Activated CD8-positive, alpha-beta T cell treated with anti-CD3 and anti-CD28 coated beads for 36 hours (primary cell): ENCODE measurements around the gene ANKLE1. TPM values are rescaled to one million over a fixed set of nuclear protein-coding genes. Genes with fewer than 3 reads are reported as not detected.

ENCODE experiments used
- ATAC-seq: fragments of 200-7000 bp; cut with Tn5 transposase; one replicate; pipeline ENCODE4 v1.10.0; 2021; ENCODE audit warnings: mild to moderate bottlenecking, moderate library complexity
- CTCF ChIA-PET: fragments of 350-600 bp; sonication (Branson Sonifier 250); formaldehyde crosslinking; loops from one replicate; lab custom pipeline; 2021; ENCODE audit warnings: antibody characterized with exemption; lab: Charles Lee
- POLR2A ChIA-PET: fragments of 350-600 bp; sonication (Branson Sonifier 250); formaldehyde crosslinking; loops from one replicate; lab custom pipeline; 2021; ENCODE audit warnings: antibody characterized with exemption; lab: Charles Lee
- DNase-seq: peaks from one replicate; pipeline ENCODE4 v3.0.0-alpha.2; 2020
- H3K27ac Mint-ChIP-seq: one replicate; pipeline ENCODE4 v1.8.0; 2021; ENCODE audit warnings: mild to moderate bottlenecking, mixed read lengths
- H3K27me3 Mint-ChIP-seq: one replicate; pipeline ENCODE4 v1.8.0; 2021; ENCODE audit warnings: mixed read lengths
- H3K36me3 Mint-ChIP-seq: one replicate; pipeline ENCODE4 v1.8.0; 2021; ENCODE audit warnings: low read depth, mixed read lengths
- H3K4me1 Mint-ChIP-seq: one replicate; pipeline ENCODE4 v1.8.0; 2021; ENCODE audit warnings: low read depth, mixed read lengths
- H3K4me3 Mint-ChIP-seq: one replicate; pipeline ENCODE4 v1.8.0; 2021; ENCODE audit warnings: mild to moderate bottlenecking, moderate library complexity, mixed read lengths
- H3K9me3 Mint-ChIP-seq: one replicate; pipeline ENCODE4 v1.8.0; 2021; ENCODE audit warnings: mixed read lengths
- CTCF ChIP-seq: fragments of 200-600 bp; IDR thresholded peaks from one replicate; pipeline ENCODE4 v1.8.0; 2022; ENCODE audit warnings: antibody characterized with exemption, mild to moderate bottlenecking
- intact Hi-C: fragments of 100-400 bp; cut with micrococcal nuclease; formaldehyde crosslinking; loops from one replicate; pipeline ENCODE4 v1.10.0; 2022
- total RNA-seq, 2 experiments: library from RNA; stranded (reverse); gene quantifications; one replicate each; pipeline ENCODE4 v1.2.3, GENCODE V29; 2021

The ANKLE1 gene
- total RNA-seq, 2 experiments from 2014 or later: 15.9 to 18.4 TPM

GRCh38 chr19:17246681-17247425 is 34.8 kb upstream of the ANKLE1 start:
- no peaks in the 10 kb centered on the region for H3K9me3 Mint-ChIP-seq
- ATAC-seq: no peak
- peaks cover 9% of the 10 kb centered on the region for H3K4me1 Mint-ChIP-seq
- H3K27ac Mint-ChIP-seq: peak overlapping the region; percentile 47
- ChIA-PET POLR2A (interaction anchor here (1.0 kb wide), 1 partner anchor 11 kb away, joined by 4 read pairs; no protein-coding TSS in a partner anchor), CTCF (no interaction called here)
- H3K36me3 Mint-ChIP-seq: no peaks in the 10 kb centered on the region
- intact Hi-C loops: no loop called here
- no peak for TF ChIP-seq CTCF
- DNase-seq: no peak
- H3K4me3 Mint-ChIP-seq: peak overlapping the region; percentile 79
- H3K27me3 Mint-ChIP-seq: peaks cover 7% of the 10 kb centered on the region

GRCh38 chr19:17248011-17248776 is 33.5 kb upstream of the ANKLE1 start:
- peaks cover 9% of the 10 kb centered on the region for H3K4me1 Mint-ChIP-seq
- no peak for TF ChIP-seq CTCF
- intact Hi-C loops: no loop called here
- POLR2A ChIA-PET: interaction anchor here (0.9 kb wide), 1 partner anchor 43 kb away, joined by 3 read pairs; no protein-coding TSS in a partner anchor
- no peak for ATAC-seq
- CTCF ChIA-PET: interaction anchor here (2.6 kb wide), 1 partner anchor 12 kb away, joined by 17 read pairs; no protein-coding TSS in a partner anchor
- H3K36me3 Mint-ChIP-seq: no peaks in the 10 kb centered on the region
- H3K4me3 Mint-ChIP-seq: no peak overlapping the region
- H3K27ac Mint-ChIP-seq: no peak overlapping the region
- DNase-seq: no peak
- H3K27me3 Mint-ChIP-seq: peaks cover 7% of the 10 kb centered on the region
- no peaks in the 10 kb centered on the region for H3K9me3 Mint-ChIP-seq

- POLR2A ChIA-PET: no interaction called here
- H3K27ac Mint-ChIP-seq: no peak overlapping the region
- TF ChIP-seq CTCF: no peak
Measured at GRCh38 chr19:17249887-17250548, 31.7 kb upstream of the ANKLE1 start.

GRCh38 chr19:17254636-17255035 is 27.1 kb upstream of the ANKLE1 start:
- TF ChIP-seq CTCF: no peak
- Mint-ChIP-seq H3K9me3 (no peaks in the 10 kb centered on the region), H3K36me3 (no peaks in the 10 kb centered on the region), H3K27me3 (no peaks in the 10 kb centered on the region), H3K4me1 (no peaks in the 10 kb centered on the region), H3K27ac (no peak overlapping the region), H3K4me3 (no peak overlapping the region)
- ChIA-PET POLR2A (no interaction called here), CTCF (interaction anchor here (1.1 to 6.3 kb wide), 4 partner anchors 12 to 36 kb away, joined by 4 to 46 read pairs (median 8); partner anchors contain the start of genes ANKLE1 and BABAM1)
- ATAC-seq (no peak), DNase-seq (no peak)
- intact Hi-C loops: no loop called here

More at GRCh38 chr19:17249887-17250548, 31.7 kb upstream of the ANKLE1 start:
- H3K4me1 Mint-ChIP-seq: peaks cover 9% of the 10 kb centered on the region
- H3K27me3 Mint-ChIP-seq: peaks cover 7% of the 10 kb centered on the region
- DNase-seq (no peak), ATAC-seq (no peak)
- CTCF ChIA-PET: interaction anchor here (0.9 to 2.6 kb wide), 3 partner anchors 11 to 14 kb away, joined by 3 to 17 read pairs (median 7); no protein-coding TSS in a partner anchor
- no peak overlapping the region for H3K4me3 Mint-ChIP-seq
- no peaks in the 10 kb centered on the region for H3K9me3 Mint-ChIP-seq
- intact Hi-C loops: no loop called here
- H3K36me3 Mint-ChIP-seq: no peaks in the 10 kb centered on the region
